Amniotic epithelial cell (primary cell): Measurements from ENCODE around the gene ASXL3.

Experiments
- DNase-seq: peaks from one replicate; pipeline ENCODE4 v3.0.0-alpha.2; 2010; ENCODE audit warnings: low read depth

The ASXL3 gene

DNA sequence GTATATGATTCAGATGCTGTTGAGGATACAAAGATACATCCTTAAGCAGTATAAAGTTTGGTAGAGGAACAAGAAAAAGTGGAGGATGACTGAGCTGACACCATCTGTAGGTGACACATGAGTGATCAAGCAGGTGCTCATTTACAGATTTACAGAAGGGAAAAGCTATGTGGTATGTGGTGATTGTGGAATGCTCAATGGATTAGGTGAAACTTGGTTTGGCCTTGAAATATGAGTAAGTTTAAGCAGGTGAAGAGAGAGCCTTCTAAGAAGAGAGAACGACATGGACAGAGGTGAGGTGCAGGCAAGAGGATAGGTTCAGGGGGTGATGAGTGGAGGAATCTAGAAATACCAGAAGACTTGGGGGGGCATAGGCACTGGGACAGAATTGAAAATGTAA lies 5.9 kb downstream of the ASXL3 start:
- DNase-seq: no peak

GRCh38 chr18:33584548-33585430 lies 6.8 kb downstream of the ASXL3 start:
- no peak for DNase-seq

DNA sequence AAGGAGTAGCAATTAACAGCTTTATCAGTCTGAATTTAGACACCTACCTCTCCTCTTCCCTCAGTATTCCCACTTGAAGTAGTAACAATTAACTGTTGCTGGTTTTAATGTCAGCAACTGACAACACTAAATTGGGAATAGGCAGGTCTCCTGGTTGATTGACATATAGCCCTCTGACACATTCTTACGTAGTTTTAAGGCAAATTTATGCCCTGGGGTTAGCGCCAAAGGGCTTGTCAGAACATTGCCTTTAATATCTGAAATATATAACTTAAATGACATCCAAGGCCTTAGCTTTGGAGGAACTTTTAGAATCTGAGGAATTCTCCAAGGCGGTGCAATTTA lies 7.4 kb downstream of the ASXL3 start:
- no peak for DNase-seq

- DNase-seq: no peak
These were observed 10.3 kb downstream of the ASXL3 start for GRCh38 chr18:33588361-33588760.

GRCh38 chr18:33593261-33593660 lies 15.2 kb downstream of the ASXL3 start:
- DNase-seq: no peak

- no peak for DNase-seq
These were observed 16.8 kb downstream of the ASXL3 start for GRCh38 chr18:33594799-33595198.

- no peak for DNase-seq
These were observed 18.3 kb downstream of the ASXL3 start for GRCh38 chr18:33596178-33596854.

DNA sequence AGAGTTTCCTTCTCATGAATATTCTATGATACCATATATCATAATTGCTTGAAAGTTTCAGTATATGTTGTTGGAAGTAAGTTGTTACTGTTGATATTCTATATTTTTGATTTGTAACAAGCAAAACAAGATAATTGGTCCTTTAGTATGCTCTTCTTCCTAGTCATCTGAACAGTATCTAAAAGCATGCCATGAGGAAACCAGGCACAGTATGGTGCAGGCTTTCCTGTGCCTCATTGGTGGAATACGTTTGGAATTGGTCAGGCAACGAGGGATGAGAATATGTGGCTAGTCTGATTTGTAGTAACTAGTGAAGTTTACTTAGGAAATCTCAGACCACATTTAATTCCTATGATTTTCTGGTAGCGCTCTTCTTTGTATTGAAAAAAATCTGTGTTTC lies 22.8 kb downstream of the ASXL3 start:
- no peak for DNase-seq

DNA sequence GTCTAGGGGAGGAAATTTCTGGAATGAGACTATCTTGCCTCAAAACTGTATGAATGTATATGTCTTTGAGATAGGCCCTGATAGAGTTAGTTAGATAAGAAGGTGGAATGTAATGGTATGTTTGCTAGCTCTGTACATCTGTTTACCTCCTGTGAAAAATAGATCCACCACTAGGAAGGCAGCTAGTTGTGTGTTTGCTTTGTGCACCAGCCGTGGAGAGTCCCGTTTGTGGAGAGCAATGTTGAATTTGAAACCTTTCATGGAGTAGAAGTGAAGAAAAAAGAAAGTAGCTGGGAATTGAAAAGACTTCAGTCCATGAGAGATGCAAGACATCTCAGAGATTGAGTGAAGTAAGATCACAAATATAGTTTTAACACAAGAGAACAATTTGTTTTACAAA lies 25.4 kb downstream of the ASXL3 start:
- DNase-seq: no peak

GRCh38 chr18:33605250-33605649 lies 27.2 kb downstream of the ASXL3 start:
- DNase-seq: no peak

DNA sequence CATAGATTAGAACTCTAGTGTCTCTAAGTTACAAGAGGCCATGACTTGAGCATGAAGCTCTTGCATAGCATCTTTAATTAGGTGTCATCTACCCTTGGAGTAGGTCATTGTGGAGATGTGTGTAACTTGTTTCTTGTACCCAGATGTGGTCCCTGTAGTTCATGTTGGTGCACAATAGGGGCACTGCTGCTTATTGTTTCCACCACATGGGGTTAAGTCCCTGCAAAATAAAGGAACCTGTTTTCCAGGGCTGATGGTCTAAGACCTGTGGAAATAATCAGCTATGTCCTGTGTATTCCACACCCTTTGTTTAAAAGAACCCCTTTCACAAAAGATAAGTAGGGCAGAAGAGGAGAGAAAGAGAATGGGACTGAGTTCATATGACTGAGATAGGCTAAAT lies 28.6 kb downstream of the ASXL3 start:
- DNase-seq: no peak

GRCh38 chr18:33611525-33612135 lies 33.6 kb downstream of the ASXL3 start:
- no peak for DNase-seq

DNA sequence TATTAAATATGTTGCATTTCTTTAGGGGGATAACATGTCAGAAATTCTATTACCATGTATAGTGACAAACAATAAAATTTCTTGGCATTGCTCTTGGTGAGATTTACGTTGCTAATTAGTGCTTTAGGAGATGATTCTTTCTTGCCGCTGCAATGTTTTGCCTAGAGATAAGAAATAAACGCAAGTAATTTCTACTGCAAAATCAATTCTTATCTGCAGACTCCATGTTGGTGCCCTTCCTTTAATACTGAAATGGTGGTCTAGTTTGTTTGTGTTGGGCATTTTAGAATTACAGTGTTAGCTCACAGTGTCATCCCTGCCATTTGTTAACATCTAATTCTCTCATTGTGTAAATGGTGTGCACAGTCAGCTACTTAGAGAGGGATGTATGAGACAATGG lies 34.6 kb downstream of the ASXL3 start:
- no peak for DNase-seq

GRCh38 chr18:33616556-33616955 lies 38.5 kb downstream of the ASXL3 start:
- no peak for DNase-seq

DNA sequence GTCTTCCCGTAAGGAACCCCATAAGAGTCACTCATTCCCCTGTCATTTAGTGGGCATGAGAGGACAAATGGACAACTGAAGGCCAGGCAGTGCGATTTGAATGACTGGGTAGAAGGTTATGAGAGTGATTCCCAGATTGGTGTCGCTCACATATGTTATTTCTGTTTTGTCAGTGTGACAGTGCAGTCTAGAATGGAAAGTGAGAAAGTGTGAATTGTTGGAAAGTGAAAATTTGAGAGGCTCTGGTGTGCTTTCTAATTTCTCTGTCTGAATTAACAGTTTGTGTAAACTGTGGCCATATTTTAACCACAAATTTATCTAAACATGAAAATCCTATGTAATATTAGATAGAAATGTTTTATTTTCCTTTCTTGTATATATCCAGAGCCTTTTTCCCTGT lies 49.1 kb downstream of the ASXL3 start:
- no peak for DNase-seq

DNA sequence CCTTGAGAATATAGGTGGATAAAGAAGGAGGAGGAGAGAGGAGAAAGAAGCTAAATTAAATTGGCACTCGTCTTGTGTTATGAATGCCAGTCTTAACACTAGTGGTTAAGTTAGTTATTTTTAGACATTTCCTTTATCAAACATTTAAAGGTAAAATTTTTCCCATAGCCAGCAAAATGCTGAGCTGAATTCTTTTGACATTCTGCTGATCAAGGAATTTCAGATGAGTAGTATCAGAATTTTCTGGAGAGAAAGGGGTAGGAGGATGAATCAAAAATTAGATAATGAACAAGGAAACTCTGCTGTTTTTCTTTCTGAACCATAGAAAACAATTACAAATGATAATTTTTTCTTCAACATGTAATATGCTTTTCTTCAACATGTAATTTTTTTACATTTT lies 52.5 kb downstream of the ASXL3 start:
- no peak for DNase-seq

GRCh38 chr18:33641141-33641540 lies 63.1 kb downstream of the ASXL3 start:
- DNase-seq: no peak

- no peak for DNase-seq
These were observed 66.5 kb downstream of the ASXL3 start for GRCh38 chr18:33644494-33644893.

GRCh38 chr18:33647365-33647764 lies 69.3 kb downstream of the ASXL3 start:
- DNase-seq: no peak

GRCh38 chr18:33652635-33653034 lies 74.6 kb downstream of the ASXL3 start:
- no peak for DNase-seq

GRCh38 chr18:33653231-33653630 lies 75.2 kb downstream of the ASXL3 start:
- DNase-seq: no peak

GRCh38 chr18:33656889-33657448 lies 79.0 kb downstream of the ASXL3 start:
- no peak for DNase-seq
